ENCODE results near the gene TDG. TPM values are rescaled to one million over a fixed set of nuclear protein-coding genes. Genes with fewer than 3 reads are reported as not detected.

The TDG gene
- total RNA-seq, 2 donors from 2014 or later, result 11.6 to 12.1 TPM

GRCh38 chr12:103994235-103994634, 28.6 kb downstream of the TDG start:
- intact Hi-C loops (cut with DNase I), result no loop called here
- WGBS, result 95% methylated on average over 4 of the region's 4 CpGs
- no peak for TF ChIP-seq CTCF (IDR thresholded peaks at IDR 0.05)
- no peak for TF ChIP-seq POLR2A (IDR thresholded peaks at IDR 0.05)
- no peak for TF ChIP-seq POLR2AphosphoS5 (IDR thresholded peaks at IDR 0.05)

DNA sequence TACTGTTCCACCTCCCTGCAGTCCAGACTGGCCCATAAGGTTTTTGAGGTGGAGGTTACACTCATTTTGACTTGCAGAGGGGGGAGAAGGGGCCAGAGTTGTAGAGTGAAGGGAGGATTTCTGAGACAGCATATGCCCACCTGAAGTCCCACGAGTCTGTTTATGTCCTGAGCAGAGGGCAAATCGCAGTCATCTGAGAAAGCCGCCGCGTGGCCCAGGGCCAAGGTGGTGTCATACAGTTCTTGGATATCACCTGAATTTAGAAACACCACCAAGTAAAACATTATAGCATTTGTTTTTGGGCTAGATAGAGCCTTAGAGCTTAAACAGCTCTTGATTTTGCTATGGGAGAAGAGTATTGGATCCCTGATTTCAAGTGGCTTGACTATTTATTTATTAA, 30.9 kb downstream of the TDG start:
- no peaks in the 10 kb centered on the region for H3K4me1 ChIP-seq (replicated peaks)
- H3K4me3 ChIP-seq, result no peak overlapping the region
- TF ChIP-seq POLR2A (IDR thresholded peaks at IDR 0.05) (no peak), POLR2AphosphoS5 (IDR thresholded peaks at IDR 0.05) (no peak), CTCF (IDR thresholded peaks at IDR 0.05) (no peak)
- no peaks in the 10 kb centered on the region for H3K27me3 ChIP-seq (replicated peaks; ENCODE audit: insufficient read depth)
- no peaks in the 10 kb centered on the region for H3K9me3 ChIP-seq
- no peaks in the 10 kb centered on the region for H3K36me3 ChIP-seq
- H3K27ac ChIP-seq, result no peak overlapping the region
- 85% methylated on average over 5 of the region's 5 CpGs for WGBS
- intact Hi-C loops (cut with DNase I), result no loop called here
- no peak for DNase-seq (ENCODE audit: low spot score)

More at GRCh38 chr12:103994235-103994634, 28.6 kb downstream of the TDG start:
- Histone ChIP-seq H3K36me3 (no peaks in the 10 kb centered on the region), H3K27ac (no peak overlapping the region), H3K4me1 (replicated peaks) (no peaks in the 10 kb centered on the region), H3K4me3 (no peak overlapping the region), H3K27me3 (replicated peaks; ENCODE audit: insufficient read depth) (no peaks in the 10 kb centered on the region), H3K9me3 (no peaks in the 10 kb centered on the region)
- no peak for DNase-seq (ENCODE audit: low spot score)

- no peak overlapping the region for H3K4me3 ChIP-seq
- no peak overlapping the region for H3K27ac ChIP-seq
- no peak for DNase-seq (ENCODE audit: low spot score)
- TF ChIP-seq CTCF (IDR thresholded peaks at IDR 0.05) (no peak), POLR2AphosphoS5 (IDR thresholded peaks at IDR 0.05) (no peak), POLR2A (IDR thresholded peaks at IDR 0.05) (no peak)
- WGBS, result 45% methylated on average over 16 of the region's 16 CpGs
- H3K36me3 ChIP-seq, result no peaks in the 10 kb centered on the region
- H3K27me3 ChIP-seq (replicated peaks; ENCODE audit: insufficient read depth), result no peaks in the 10 kb centered on the region
- H3K9me3 ChIP-seq, result no peaks in the 10 kb centered on the region
- no peaks in the 10 kb centered on the region for H3K4me1 ChIP-seq (replicated peaks)
- intact Hi-C loops (cut with DNase I), result no loop called here
Measured at GRCh38 chr12:103997286-103997900, 31.7 kb downstream of the TDG start.

DNA sequence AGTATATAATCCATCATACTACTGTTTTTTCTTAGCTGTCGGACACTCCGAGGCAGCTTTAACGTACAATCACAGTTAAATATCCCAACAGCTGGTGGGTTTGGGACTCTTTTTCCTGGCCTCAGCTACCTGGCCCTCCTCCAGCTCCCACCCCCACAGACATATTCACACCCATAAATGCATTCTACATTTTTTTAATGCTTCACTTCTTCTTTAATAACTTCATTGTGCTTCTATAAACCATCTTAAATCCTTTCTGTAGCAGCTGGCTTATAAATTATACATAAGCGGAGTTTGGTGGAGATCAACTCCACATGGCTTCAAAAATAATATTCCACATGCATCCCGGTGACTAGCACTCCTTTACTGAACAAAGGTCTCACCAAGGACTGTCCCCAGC, 33.3 kb downstream of the TDG start:
- no peak for DNase-seq (ENCODE audit: low spot score)
- no peak overlapping the region for H3K27ac ChIP-seq
- H3K4me1 ChIP-seq (replicated peaks), result no peaks in the 10 kb centered on the region
- TF ChIP-seq POLR2A (IDR thresholded peaks at IDR 0.05) (no peak), POLR2AphosphoS5 (IDR thresholded peaks at IDR 0.05) (no peak), CTCF (IDR thresholded peaks at IDR 0.05) (no peak)
- intact Hi-C loops (cut with DNase I), result no loop called here
- WGBS, result 78% methylated on average over 5 of the region's 5 CpGs
- H3K4me3 ChIP-seq, result no peak overlapping the region
- H3K27me3 ChIP-seq (replicated peaks; ENCODE audit: insufficient read depth), result no peaks in the 10 kb centered on the region
- H3K9me3 ChIP-seq, result no peaks in the 10 kb centered on the region
- no peaks in the 10 kb centered on the region for H3K36me3 ChIP-seq

DNA sequence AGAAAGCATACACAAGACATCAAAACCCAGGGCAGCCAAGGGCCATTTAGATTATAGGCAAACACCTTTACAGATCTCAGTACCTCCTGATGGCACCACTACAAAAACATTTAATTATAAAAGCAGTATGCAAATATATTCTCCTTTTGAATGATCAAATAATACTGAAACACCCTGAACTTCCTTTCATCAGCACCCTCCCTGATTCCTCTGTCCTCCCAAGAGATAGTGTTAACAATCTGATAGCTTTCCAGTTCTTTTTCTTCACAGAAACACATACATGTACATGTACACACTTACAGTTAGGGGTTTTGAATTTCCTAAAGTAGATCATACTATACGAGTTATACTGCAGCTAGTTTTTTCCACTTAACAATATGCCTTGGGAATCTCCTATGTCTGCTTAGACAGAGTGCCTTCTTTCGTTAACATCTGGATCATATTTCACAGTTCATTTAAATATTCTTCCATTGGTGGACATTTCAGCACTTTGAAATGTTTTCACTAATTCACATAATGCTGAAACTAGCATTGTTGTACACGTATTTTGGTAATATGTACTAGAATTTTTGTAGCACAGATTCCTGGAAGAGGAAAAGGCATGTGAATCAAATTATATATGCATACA, 35.2 kb downstream of the TDG start:
- Histone ChIP-seq H3K9me3 (no peaks in the 10 kb centered on the region), H3K27ac (no peak overlapping the region), H3K27me3 (replicated peaks; ENCODE audit: insufficient read depth) (no peaks in the 10 kb centered on the region), H3K4me3 (no peak overlapping the region), H3K4me1 (replicated peaks) (no peaks in the 10 kb centered on the region), H3K36me3 (no peaks in the 10 kb centered on the region)
- 44% methylated on average over 3 of the region's 3 CpGs for WGBS
- intact Hi-C loops (cut with DNase I), result no loop called here
- no peak for DNase-seq (ENCODE audit: low spot score)
- no peak for TF ChIP-seq POLR2A (IDR thresholded peaks at IDR 0.05)
- no peak for TF ChIP-seq POLR2AphosphoS5 (IDR thresholded peaks at IDR 0.05)
- no peak for TF ChIP-seq CTCF (IDR thresholded peaks at IDR 0.05)

All from prostate gland (tissue), 2 donors.